Left hindlimb (tissue), 1 donor: ENCODE results near the gene ME3.

ENCODE experiments used
- DNase-seq: peaks from one replicate; pipeline ENCODE4 v3.0.0-alpha.2; 2018

Gene ME3

DNA sequence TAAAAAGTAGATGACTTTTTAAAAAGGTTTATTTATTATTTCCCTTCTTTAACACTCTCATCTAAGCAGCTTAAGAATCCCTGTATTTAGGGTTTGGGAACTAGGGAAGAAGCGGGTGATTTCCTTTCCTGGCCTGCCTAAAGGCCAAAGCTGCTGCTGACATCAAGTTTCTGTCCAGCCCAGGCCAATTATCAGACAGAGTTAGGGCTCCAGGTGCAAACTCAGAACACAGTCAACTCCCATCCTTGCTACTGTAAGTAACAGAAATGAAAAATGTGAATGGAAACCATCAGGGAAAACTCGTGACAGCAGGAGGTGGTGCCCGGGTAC lies 188.8 kb downstream of the ME3 start:
- DNase-seq: no peak

DNA sequence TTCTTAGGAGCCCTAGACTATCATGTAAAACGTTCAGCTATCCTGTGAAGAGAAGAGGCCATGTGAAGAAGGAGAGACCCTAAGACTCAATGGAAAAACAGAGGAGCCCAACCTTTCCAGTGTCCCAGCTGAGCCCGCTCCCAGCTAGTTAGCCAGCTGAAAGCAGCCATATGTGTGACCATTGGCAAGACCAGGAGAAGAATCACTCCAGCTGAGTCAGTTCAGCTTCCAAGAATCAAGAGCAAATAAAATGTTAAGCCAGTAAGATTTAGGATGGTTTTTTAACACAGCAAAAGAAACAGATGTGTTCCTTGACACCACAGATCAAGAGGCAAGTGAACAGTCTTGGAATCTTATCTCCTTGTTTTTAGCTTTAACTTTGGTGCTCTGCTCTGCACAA lies 189.7 kb downstream of the ME3 start:
- DNase-seq: no peak

- no peak for DNase-seq
Observed at GRCh38 chr11:86481399-86481798, 191.0 kb downstream of the ME3 start.

DNA sequence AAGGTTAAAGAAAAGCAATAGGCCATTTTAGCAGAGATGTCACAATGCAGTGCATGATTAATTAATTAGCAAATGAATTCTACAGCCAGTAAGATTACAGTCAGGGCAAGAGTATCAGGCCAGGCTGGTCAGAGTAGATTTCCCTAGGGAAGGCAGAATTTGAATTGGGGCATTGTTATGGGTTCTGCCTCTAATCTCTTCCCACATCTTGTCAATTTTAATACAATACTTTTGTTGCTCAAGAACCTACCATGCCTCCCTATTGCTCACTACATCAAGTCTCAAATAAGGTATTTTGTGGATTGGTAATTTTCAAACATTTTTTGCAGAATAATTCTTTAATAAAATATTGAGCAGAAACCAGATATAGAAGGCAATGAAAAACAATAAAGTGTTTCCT lies 194.1 kb downstream of the ME3 start:
- DNase-seq: no peak

- DNase-seq: no peak
Observed at GRCh38 chr11:86477495-86478155, 194.8 kb downstream of the ME3 start.

DNA sequence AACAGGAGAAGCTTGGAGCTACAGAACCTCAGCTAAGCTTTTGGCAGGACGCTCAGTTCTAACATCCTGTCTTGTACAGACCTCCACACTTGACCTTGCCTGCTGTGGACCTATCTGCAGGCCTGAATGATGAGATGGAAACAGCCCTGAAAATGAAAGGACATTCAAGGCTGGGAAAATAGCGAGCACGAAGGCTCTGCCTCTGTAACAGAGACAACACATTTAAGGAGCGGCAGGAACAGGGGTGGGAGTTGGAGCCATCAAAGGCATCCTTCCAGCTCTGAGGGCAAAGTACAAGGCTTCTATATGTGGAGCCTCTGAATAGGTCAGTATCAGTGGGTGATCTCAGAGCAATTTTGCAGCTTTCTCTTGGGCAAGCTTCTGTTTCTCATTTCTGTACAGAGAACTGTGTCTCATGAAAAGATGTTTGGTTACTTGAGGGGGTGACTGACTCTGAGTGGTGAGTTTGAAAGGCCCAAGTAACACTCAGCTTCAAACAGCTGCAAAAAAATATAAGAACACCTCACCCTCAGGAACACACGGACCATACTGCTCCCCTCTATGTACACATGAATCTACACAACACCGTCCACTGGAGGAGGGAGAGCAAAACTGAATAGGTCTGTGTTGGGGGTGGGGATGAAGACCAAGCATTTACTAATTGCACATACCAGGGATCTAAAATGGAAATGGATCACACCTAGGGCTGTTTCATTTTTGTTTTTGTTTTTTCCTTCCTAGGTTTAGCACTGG lies 196.1 kb downstream of the ME3 start:
- DNase-seq: no peak

DNA sequence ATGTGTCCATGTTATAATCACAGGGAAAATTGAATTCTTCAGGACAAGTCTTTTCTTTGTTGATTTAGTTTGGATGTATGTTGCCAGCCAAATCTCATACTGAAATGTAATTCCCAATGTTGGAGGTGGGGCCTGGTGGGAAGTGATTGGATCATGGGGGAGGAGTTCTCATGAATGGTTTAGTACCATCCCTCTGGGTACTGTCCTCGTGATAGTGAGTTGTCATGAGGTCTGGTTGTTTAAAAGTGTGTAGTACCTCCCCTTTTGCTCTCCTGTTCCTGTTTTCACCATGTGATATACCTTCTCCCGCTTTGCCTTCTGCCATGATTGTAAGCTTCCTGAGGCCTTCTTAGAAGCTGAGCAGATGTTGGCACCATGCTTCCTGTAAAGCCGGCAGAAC lies 197.4 kb downstream of the ME3 start:
- no peak for DNase-seq

- no peak for DNase-seq
Observed at GRCh38 chr11:86473991-86474833, 198.2 kb downstream of the ME3 start.

- no peak for DNase-seq
Observed at GRCh38 chr11:86469491-86470388, 202.7 kb downstream of the ME3 start.

GRCh38 chr11:86468169-86468568 lies 204.2 kb downstream of the ME3 start:
- no peak for DNase-seq

- no peak for DNase-seq
Observed at GRCh38 chr11:86464509-86465221, 207.8 kb downstream of the ME3 start.

GRCh38 chr11:86463955-86464354 lies 208.5 kb downstream of the ME3 start:
- DNase-seq: no peak

GRCh38 chr11:86463120-86463519 lies 209.3 kb downstream of the ME3 start:
- no peak for DNase-seq

GRCh38 chr11:86461892-86462291 lies 210.5 kb downstream of the ME3 start:
- DNase-seq: no peak

DNA sequence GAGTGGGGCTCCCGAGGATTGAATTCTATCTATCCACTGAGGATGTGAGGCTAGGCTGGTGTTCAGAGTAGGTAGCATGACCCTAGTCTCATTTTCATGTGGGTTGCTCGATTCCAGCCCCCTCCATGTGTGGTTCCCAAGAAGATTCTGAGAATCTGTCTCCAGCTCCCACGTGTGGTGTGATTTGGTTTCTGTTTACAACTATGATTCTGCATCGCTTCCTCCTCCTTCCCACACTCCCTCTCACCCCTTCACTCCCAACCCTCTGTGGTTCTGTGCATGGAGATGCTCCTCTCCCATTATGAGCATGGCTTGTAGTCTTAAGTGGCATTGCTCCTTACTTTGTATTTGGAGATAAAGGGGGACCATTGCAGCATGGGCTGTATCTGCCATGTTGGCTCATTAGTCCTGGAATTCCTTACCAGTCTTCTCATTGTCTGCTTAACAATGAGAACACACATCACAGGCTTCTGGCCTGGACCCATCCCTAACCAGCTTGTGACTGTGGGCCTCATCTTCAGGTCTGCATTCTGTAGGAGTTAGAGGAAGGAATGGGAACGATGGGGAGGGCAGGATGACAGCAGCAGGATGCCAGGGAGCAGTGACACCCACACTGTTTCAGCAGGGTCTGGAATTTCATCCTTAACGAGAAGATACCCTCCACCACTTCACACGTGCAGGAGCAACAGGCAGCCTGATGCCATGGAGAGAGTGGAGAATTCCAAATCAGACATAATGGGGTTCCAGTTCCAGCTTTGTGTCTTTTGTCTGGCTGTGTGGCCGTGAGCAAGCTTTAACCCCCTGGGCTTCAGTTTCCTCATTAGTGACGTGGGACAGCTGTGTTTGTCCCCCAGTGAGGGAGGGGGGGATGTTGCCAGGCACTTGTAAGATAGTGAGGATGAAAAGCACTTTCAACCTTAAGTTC lies 211.7 kb downstream of the ME3 start:
- no peak for DNase-seq

- DNase-seq: no peak
Observed at GRCh38 chr11:86459682-86460460, 212.5 kb downstream of the ME3 start.

DNA sequence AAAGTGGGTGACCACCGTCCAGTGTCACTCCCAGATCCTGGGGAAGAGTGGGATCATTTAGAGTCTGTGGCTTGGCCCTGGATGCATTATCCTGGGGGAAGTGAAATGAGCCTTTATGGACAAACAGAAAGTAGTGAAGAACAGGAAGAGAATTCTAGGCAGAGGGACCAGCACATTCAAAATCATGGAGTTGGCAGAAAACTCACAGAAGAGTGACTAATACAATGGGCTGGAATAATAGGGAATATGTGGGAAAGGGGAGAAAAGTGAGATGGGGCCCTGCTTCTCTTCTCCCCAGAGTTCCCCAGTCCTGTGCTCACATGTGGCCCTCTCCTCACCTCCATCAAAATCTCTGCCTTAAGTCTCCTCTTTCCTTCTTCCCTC lies 213.4 kb downstream of the ME3 start:
- no peak for DNase-seq

DNA sequence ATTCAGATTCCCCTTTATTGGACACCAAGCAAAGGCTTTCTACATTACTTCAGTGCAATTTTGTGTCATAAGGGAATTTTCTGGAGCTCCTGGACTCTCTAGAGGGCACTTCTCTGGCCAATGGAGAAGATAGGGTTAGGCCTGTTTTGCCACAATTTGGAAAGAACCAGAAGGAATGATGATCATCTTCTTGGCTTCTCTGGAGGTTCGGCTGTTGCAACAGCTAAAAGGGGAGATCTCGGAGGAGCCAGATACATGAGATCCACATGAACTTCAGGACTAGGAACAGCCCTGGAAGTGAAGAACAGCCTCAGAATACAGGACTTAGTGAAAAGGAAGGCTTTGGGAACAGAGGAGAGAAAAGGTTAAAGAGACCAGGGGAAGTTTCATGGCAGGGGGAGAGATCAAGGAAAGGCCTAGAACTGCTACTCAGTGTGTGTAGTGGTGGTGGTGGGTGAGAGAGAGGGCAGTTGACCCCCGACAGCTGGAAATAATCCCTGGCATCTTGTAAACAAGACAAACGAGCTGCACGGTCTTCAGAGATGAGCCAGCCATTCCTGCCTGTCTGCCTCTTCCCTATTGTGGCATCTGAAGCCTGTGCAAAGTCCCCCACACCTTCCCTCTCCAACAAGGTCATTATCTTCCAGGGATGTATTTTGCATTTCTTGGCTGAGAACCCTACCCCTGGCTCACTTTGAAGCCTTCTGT lies 214.0 kb downstream of the ME3 start:
- no peak for DNase-seq
